GM19395 (cell line): ENCODE data around the gene FOXO3.

Experiments used
- ATAC-seq: cut with Tn5 transposase; IDR thresholded peaks from one replicate; pipeline ENCODE4 v1.9.1; 2021; ENCODE audit warnings: mild to moderate bottlenecking, moderate library complexity; ENCODE audit not compliant: unreplicated experiment

The FOXO3 gene

DNA sequence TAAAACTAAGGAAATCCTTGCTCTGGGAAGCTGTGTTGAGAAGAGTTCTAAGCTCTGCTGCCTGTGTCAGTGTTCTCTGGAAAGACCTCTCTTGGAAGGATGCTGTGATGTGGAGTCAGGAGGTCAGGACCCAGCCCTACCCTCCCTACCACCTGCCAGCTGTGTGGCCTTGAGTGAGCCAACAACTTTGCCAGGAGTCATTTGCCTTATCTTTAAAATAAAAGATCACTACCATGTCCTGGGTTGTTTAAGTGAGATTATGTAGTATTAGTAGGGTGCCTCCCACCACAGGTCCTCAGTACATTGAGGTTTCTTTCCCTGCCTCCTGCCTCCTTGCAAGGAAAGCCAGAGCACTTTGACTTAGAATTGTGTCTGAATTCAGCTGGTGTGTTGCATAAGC is 64.9 kb downstream of the FOXO3 start:
- ATAC-seq, result no peak

DNA sequence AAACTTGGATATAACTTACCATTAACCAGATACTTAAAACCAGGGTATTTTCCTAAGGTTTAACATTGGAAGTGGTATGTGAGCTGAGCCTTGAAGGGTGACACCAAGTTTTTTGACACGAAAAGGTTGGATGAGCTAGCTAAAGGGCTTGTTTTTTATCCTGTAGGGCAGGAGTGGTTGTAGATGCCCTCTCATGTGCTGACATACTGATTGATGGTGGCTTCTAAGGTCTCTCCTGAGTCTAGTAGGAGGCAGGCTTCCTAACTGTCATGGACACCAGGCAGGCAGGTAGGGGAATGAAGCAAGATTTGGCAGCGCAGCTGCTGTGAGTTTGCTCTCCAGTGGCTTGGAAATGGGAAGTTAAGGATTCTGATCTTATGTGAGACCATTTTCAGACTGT is 66.1 kb downstream of the FOXO3 start:
- ATAC-seq, result no peak

DNA sequence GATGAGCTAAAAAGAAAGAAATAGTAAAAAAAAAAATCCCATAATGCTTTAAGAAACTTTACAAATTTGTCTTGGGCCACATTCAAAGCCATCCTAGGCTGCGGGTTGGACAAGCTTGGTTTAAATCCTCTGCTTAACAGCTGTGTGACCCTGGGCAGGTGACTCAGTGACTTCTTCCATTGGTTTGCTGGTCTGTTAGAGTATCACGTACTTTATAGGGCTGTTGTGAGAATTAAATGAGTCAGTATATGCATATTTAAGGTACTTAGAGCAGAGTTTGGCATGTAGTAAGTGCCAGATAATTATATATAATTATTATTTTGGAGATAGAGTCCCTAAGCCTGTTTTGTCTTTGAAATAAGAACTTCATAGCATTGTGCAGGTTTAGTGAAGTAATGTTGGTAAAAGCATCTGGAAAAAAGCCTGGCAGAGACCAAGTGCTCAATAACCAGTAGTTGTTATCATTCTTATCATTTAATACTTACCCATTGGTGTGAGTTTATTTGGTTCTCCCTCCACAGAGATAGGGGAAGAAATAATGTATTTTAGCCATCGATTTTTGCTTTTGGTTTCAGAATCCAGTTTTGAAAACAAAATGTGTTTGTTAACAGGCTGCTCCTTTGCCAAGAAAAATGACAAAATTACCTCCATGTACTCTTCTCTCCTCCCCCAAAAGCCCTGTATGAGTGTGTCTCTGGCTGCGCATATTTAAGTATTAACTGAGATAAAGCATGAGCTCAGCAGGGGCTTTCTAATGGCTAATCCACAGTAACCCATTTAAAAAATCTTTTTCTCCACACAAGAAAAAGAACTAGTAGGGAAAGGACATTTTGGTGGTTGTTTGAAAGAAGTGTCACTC is 67.2 kb downstream of the FOXO3 start:
- no peak for ATAC-seq

DNA sequence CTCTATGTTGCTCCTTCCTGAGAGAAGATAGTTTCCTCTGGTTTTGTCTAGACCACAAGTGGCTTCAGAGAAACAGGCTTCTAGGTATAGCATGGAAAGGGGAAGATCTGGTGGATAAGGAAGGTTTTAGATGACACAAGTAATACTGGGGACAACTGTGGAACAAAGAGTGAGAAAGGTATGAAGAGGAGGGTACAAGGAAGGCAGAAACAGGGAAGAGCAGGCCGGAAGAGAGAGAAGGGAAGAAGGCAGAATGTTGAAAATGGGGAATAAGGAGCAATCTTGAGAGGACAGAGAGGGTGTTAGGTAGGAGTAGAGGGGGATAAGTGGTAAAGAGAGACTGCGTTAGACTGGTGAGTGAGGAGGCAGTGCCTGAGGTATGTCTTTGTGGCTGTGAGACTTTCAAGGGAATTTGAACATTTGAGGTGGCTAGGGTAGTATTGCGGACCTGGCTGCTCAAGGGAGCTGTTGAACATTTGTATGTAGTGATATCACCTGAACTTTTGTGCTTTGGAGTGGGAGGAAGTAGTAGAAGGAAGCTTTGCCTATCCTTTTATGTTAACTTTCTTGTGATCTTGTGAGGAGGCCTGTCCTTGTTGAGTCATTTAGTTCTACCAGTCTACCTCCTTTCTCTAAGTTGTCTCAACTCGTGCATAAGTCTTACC is 69.5 kb downstream of the FOXO3 start:
- no peak for ATAC-seq

DNA sequence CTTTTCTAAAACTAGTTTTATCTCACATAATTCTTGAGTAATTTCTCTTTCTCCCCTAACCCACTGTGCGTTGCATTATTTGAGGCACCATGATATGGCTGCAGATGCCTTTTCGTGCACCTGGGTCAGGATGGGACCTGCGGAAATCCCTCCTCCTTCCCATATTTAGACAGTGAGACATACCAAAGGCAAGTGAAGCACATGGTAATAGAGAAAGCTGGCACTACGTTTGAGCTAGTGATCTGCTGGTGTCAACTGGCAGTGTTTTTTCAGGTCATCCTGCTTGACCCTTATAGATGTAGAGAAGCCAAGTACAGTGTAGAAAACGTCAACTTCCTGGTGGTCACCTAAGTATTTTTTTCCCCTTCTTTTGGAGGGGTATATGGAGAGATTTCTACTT is 71.7 kb downstream of the FOXO3 start:
- no peak for ATAC-seq

DNA sequence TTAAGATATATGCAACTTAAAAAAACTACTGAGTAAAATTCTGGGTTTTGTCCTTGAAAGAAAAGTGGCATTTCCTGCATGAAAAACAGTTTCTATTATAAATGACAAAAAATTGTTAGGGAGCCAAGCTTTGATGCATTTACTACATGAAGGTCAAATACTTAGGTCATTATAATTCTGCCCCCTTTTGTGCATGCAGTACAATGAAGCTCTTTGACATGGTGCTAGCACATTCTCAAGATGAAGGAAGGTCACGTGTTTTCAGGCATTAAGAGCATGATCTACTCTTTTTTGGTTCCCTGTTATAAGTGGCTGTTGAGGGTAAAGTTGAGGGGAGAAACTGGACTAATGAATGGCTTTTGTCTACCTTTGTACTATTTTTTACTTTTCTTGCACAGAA is 72.7 kb downstream of the FOXO3 start:
- no peak for ATAC-seq

DNA sequence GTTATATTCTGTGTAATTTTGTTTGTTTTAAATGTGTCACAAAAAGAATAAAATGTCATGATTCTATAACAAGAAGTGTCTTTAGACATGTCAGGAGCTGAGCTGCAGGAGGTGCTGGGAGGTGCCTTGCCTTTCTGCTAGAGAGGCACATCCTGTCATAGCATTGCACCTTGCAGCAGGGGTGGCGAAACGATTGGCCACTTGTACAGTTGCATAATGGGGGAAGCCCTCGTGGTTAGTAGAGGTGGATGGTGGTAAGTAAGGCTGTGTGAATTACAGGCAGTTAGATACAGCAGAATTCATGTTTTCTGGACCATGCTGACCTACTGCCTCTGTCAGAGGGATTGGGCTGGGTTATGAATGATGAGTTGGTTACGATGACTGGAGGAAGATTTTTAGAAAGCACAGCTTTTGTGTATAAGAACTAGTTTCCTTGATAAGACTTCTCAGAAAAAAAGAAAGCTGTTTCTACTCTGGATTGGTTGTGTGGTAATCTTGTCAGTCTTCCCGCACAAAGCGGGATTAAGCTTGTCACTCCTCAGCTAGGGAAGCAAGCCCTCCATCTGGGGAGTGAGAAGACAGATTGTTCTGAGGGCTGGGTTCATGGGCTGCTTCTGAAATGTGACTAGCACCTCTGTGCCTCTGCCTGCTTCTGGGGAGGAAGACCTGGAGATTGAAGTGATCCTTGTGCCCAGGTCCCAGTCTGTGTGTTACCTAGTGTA is 74.9 kb downstream of the FOXO3 start:
- ATAC-seq, result no peak

DNA sequence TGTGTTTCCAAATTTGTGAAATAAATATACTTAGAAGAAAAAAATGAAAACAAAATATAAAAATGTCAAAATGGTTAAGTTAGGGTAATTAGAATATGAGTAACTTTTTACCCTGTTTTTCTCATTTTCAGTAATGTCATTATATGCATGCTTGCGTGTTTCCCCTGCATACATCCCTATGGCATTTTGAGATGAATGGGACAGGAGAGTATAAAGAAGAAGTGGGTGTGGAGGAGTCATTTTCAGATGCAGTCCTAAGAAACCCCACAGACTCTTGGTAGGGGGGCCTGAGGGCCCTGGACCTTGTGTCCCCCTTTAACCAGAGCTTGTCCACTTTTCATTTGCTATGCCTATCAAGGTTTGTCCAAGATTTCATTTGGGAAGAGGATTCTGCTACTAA is 77.2 kb downstream of the FOXO3 start:
- no peak for ATAC-seq

DNA sequence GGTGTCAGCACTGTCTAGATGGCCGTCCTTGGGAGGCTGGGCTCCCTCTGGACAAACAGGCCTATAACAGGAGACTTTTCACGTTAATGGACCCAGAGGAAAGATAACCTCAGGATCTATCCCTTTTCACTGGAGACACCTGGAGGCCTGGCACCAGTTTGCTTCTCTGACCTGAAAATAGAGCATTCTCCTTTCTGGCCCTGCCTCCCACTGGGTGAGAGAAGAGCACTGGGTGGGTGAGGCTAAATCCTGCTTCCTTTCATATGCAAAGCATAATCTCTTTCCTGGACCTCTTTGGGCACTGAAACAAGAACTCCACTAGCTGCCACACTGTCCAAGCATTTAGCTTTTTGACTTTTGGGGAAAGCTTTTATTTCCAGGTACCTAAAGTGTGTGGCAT is 78.3 kb downstream of the FOXO3 start:
- ATAC-seq, result no peak

DNA sequence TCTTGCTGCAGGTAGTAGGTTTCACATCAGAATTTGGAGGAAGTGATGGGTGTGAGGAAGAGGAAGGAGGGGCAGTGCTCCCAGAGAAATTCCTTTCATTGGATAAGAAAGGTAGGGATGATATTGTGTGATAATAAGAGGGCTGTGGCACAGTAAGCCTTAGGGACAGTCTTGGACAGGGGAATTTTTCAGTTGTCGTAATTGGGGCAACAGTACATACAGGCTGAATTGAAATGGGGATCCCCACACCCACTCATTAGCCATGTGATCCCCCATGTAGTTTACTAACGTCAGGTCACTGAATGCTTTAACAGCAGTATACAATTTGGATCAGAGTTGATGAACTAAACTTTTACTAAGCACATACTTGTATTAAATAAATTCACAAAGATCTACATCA is 79.4 kb downstream of the FOXO3 start:
- ATAC-seq, result no peak

DNA sequence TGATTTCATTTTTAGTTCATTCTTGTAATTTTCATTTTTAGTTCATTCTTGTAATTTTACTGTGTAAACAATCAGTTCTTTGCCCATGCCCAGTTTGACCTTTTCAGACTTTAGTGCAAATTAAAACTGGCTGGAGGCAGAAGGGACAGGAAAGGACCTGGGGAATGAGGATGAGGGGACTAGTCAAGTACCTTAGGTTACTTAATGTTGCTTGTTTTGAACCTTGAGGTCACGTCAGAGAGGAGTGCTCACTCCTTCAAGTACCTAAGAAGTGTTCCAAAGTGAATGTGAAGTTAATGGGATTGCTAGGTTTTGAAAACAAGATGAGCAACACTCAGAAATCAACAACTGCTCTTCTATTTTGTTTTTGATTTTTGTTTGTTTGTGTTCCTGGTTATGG is 82.5 kb downstream of the FOXO3 start:
- no peak for ATAC-seq

DNA sequence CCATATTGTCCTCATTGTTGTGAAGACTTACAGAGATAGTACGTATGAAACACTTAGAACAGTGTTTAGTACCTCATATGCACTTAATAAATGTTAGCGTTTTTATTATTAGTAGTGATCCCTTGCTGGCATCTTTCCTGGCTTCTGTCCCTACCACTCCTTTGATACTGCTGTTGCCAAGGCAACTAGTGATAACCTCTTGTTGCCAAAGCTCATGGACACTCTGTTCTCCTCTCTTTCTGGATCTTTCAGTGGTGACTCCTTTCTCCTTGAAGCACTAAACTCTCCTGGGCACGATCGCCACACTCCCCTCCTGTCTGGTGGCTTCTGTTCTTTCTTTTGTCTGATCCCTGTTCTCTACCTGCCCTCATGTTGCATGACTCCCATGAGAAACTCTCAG is 83.5 kb downstream of the FOXO3 start:
- ATAC-seq, result no peak

DNA sequence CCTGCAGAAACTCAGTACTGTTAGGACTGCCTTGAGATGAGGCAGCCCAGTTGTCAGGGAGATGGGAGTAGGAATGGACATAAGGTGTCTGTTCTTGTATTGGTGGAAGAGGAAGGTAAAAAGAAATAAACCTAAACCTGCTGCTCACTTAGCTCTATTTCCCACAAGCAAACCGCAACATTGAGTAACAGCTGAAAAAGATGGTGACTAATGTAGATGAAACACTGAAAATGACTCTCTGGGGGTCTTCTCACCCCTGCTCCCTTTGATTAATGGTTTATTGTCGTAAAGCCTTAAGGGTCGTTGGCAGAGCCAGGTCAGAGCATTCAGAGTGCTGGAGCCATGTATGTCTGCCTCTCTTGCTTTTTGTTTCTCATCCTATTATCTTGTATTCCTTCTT is 87.5 kb downstream of the FOXO3 start:
- no peak for ATAC-seq

DNA sequence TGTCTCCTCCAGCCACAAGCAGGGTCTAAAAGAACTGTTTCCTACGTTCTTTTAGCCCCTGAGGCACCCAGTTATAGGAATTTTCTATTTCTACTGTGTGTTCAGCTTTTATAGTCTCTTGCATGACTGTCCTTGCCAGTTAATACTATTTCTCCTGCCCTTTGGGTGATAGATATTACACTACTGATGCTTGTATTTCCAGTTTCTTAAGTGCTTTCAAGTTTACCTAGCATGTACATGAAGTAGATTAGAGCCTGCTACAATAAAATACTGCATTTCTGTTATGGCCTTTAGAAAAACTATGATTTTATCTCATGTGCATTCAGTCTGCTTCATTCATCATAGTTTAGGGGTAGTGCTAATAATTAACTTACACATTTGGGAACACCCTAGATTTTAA is 89.6 kb downstream of the FOXO3 start:
- ATAC-seq, result no peak

DNA sequence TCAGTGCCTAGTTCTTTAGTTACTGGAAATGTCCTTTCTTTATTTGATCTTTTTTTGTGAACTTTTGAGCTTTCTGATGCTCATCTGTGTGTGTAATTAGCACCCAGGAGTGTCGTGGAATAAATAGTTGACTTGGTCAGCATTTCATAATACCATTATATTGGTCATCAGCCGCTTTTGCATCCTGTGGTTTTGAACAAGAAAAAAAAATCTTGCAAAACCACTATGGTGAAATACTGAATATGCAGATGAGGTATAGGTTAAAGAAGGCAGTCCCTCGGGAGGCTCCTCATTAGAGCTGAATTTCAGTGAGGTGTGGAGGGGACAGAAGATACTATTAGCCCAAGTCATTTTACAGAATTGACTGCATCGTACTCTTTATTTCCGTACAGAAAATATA is 90.1 kb downstream of the FOXO3 start:
- no peak for ATAC-seq

DNA sequence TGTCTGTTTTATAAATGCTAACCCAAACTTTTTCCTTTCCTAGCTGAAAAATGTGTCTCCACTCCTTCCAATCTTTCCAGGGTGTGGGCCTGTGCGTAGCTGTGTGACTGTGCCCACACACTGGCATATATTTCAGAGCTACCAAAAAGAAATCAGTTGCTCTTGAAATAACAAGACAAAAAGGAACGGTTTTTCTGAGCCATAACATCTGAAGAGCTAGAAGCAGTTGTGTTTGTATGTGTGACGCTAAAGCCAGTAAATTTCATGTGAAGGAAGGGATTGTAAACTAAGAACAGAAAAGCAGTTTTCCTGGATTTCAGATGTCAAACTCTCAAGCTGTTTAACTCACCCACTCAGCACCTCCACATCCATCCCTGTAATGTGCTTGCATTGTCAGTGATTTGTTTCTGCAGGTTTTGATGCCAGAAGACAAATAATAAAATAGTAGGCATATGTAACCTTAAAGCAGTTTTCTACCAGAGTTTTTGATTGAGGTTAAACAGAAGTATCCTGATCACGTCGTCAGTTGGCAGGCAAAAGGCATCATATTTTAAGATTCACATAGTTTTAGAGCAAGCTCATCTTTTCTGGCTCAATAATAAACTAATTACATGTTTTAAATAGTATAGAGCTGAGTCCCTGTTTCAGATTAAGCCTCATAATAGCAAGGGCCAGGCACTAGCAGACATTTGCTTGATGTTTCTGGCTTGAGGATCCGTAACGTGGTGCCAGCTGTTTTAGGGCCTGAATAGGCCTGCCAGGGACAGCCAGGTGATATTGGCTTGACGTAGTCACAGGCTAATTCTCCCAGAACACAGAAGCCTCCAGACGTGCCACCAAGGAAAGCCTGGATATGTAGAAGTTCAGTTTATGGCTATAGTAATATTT is 90.9 kb downstream of the FOXO3 start:
- no peak for ATAC-seq

DNA sequence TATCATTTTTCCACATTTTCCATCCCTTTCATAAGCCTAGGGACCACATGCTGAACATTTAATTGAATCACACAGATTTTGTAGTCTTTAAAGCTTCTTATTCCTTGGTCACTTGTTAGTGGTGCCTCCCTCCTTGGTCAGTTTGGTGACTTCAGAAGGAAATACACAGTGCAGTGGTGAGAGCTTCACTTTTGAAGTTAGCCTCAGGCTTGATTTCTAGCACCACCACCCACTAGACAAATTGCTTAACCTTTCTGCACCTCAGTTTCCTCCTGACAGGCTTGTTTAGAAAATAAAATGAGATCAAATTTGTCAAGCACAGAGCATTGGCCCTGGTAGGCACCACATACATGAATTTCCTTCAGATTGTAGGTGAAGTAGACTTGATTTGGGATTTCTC is 91.7 kb downstream of the FOXO3 start:
- ATAC-seq, result no peak

DNA sequence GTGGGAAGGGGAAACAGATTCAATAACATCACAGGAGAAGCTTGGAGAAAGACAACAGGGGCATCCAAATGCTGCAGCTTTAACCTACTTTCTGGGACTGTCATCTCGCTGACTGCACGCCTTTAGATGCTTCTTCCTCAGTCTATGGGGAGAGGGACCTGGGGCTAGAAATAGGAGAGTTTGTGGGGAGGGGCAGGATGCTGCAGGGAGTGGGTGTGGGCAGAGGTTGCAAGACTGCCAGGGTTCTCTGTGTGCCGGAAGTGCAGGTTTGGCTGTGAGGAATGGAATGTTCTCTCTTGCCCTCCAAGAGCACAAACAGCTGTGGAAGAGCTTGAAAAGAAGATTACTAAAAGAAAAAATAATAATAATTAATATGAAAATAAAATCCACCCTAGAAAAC is 93.2 kb downstream of the FOXO3 start:
- ATAC-seq, result no peak

DNA sequence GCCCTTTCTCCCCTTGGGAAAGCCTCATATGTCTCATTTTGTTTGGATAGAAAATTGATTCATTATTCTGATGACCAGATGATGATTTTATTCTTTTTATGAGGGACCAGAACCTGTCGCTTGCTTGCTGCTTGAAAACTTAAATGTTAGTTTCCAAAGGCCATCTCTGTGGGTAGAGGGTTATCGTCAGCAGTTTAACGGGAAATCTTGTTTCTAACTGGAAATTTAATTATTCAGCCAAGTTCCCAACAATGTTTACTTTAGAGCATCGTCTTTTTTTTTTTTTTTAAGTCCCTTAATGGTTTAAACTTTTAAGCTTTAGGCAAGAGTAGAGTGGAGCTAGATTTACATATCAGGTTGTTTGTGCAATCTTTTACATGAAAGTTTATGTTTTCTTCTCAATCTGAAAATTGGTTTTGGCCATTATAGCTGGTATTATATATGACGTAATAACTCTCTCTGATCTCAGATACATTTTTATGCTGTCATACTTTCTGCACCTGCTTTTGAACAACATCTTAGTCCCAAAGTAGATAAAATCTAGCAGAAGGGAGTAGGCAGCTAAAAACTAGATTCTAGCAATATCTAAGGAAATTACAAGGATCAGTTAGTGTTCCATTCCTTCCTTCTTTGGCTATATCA is 93.9 kb downstream of the FOXO3 start:
- ATAC-seq, result no peak

DNA sequence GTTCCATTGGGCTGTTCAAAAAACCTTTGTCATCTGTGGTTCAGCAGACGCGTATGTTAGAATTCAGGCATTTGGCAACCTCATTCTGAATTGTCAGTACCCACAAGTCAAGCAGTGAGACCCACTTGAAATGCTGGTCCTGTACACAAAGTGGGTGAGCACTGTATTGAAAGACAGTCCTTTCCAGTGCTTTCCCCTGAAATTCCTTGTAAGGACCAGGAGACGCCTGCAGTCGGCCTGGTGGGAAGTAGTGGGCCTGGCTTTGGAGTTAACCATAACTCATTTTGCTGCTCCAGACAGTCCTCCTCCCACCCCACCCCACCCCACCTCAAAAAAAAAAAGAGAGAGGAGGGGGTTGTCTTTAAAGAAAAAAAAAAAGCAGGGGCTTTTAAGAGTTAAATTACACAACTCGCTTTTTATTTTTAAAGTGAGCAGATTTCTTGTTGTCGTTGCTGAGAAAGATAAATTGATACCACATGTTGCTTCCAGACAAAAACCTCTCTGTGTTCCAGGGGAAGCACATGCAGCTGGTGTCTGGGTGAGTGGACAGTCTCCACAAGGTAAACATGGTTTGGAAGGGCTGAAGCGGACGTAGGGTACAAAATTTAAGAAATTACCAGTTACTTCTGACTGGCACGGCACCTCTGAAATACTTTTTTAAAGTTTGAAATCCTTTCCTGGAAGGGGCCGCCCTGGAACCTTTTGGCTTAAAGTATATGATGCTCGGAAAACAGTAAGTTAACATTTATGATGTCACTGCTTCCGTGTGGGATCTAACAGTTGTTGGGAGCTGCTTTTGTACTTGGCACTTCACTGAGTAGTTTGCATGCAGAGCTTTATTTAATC is 95.3 kb downstream of the FOXO3 start:
- no peak for ATAC-seq
